NT2/D1 (cell line): ENCODE measurements around the gene CENPF.
"Not testable (repeated sequence)": the region's sequence is repeated elsewhere in the genome, so short reads cannot be mapped to it uniquely, and the experiment has no call there.

ENCODE experiments used
- SUZ12 ChIP-seq: IDR thresholded peaks from 2 replicates; pipeline ENCODE4 v1.6.1; 2011; ENCODE audit not compliant: insufficient read length, insufficient read depth; ENCODE audit errors: extremely low read depth
- YY1 ChIP-seq: IDR thresholded peaks from 2 replicates; pipeline ENCODE4 v1.6.1; 2011; ENCODE audit not compliant: insufficient read length, insufficient read depth
- ZNF274 ChIP-seq: IDR thresholded peaks from 2 replicates; pipeline ENCODE4 v1.6.1; 2011; ENCODE audit warnings: mild to moderate bottlenecking, low read depth, low read length

GRCh38 chr1:214605484-214605883, 2.5 kb downstream of the CENPF start:
- TF ChIP-seq ZNF274, SUZ12, YY1: not testable (repeated sequence)
